Spleen (tissue), 7 donors: ENCODE measurements around the gene KLF7.

ENCODE experiments used
- POLR2AphosphoS5 ChIP-seq, 3 donors: sonication (generic); formaldehyde crosslinking; IDR thresholded peaks; one replicate each; pipeline ENCODE4 v1.5.1; 2017; ENCODE audit warnings: antibody characterized with exemption in 3 of 3
- TF ChIP-seq, protein P1 (sequence below), 11 experiments: fragments of 200-600 bp in 7 of 11; fragments of 450-650 bp in 4 of 11; sonication (generic) in 4 of 11; IDR thresholded peaks in 8 of 11; conservative IDR thresholded peaks in 3 of 11; 1 replicate in 7 of 11; 2 replicates in 4 of 11; pipeline versions ENCODE4 v1.4.0 to v1.8.0; 2016 to 2021; ENCODE audit warnings: antibody characterized with exemption in 11 of 11, inconsistent platforms in 4 of 11, mild to moderate bottlenecking in 1 of 11
- donor health status: DM: no; HTN: no; CAD: no; lungs with moderate emphysema.
- donor health status: DM: no; HTN: no; CAD: no.
- donor health status: DM: no; HTN: no; CAD: no.

GRCh38 chr2:207093234-207093633 lies 72.5 kb downstream of the KLF7 start:
- TF ChIP-seq, protein P1, sequence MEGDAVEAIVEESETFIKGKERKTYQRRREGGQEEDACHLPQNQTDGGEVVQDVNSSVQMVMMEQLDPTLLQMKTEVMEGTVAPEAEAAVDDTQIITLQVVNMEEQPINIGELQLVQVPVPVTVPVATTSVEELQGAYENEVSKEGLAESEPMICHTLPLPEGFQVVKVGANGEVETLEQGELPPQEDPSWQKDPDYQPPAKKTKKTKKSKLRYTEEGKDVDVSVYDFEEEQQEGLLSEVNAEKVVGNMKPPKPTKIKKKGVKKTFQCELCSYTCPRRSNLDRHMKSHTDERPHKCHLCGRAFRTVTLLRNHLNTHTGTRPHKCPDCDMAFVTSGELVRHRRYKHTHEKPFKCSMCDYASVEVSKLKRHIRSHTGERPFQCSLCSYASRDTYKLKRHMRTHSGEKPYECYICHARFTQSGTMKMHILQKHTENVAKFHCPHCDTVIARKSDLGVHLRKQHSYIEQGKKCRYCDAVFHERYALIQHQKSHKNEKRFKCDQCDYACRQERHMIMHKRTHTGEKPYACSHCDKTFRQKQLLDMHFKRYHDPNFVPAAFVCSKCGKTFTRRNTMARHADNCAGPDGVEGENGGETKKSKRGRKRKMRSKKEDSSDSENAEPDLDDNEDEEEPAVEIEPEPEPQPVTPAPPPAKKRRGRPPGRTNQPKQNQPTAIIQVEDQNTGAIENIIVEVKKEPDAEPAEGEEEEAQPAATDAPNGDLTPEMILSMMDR (IDR thresholded peaks at IDR 0.05 in 8 of 11, conservative IDR thresholded peaks at IDR 0.05 in 3 of 11): no peak
- TF ChIP-seq POLR2AphosphoS5 (IDR thresholded peaks at IDR 0.05): no peak
